ENCODE measurements around the gene TTC21B.

DNA sequence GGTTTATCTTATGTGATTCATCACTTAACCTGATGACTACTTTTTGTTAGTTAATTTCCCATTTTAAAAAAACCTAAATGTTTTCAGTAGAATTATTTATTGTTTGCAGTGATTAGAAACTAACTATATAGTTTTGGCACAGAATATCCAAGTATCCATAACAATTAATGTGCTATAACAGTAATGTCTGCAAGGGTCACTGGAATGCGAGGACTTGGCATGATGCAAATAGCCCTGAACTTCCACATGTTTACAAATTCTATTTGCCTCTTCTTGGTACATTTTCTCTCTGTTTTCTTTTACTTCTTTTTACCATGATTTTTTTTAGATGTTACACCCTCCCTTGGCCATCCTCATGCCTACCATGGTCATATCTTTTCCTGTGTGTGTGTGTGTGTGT, 110.2 kb downstream of the TTC21B start:
- TF ChIP-seq, protein P1, sequence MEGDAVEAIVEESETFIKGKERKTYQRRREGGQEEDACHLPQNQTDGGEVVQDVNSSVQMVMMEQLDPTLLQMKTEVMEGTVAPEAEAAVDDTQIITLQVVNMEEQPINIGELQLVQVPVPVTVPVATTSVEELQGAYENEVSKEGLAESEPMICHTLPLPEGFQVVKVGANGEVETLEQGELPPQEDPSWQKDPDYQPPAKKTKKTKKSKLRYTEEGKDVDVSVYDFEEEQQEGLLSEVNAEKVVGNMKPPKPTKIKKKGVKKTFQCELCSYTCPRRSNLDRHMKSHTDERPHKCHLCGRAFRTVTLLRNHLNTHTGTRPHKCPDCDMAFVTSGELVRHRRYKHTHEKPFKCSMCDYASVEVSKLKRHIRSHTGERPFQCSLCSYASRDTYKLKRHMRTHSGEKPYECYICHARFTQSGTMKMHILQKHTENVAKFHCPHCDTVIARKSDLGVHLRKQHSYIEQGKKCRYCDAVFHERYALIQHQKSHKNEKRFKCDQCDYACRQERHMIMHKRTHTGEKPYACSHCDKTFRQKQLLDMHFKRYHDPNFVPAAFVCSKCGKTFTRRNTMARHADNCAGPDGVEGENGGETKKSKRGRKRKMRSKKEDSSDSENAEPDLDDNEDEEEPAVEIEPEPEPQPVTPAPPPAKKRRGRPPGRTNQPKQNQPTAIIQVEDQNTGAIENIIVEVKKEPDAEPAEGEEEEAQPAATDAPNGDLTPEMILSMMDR (IDR thresholded peaks at IDR 0.05) = no peak
- no peak for TF ChIP-seq POLR2AphosphoS5 (IDR thresholded peaks at IDR 0.05; ENCODE audit: insufficient read depth in 1 of 2, low read depth in 1 of 2)
- TF ChIP-seq POLR2A (IDR thresholded peaks at IDR 0.05) = no peak

Measured in vagina (tissue), 2 donors.